Kidney epithelial cell (primary cell): ENCODE results near the gene PDK4. TPM values are rescaled to one million over a fixed set of nuclear protein-coding genes. Genes with fewer than 3 reads are reported as not detected.
"Not testable (repeated sequence)": the region's sequence is repeated elsewhere in the genome, so short reads cannot be mapped to it uniquely, and the experiment has no call there.

ENCODE experiments used
- DNase-seq: peaks from one replicate; pipeline ENCODE4 v3.0.0-alpha.2; 2010; ENCODE audit warnings: low read depth
- H3K27me3 ChIP-seq: 2 replicates; pipeline ENCODE4 v1.6.0; 2011; ENCODE audit warnings: low read length; ENCODE audit not compliant: control insufficient read depth, insufficient read depth
- H3K36me3 ChIP-seq: 2 replicates; pipeline ENCODE4 v1.5.1; 2011; ENCODE audit warnings: low read length; ENCODE audit not compliant: control insufficient read depth, insufficient read depth
- H3K4me3 ChIP-seq: 2 replicates; pipeline ENCODE4 v1.5.1; 2011; ENCODE audit warnings: low read depth, mild to moderate bottlenecking, control low read depth, low read length
- CTCF ChIP-seq: IDR thresholded peaks from 2 replicates; pipeline ENCODE4 v1.5.1; 2011; ENCODE audit warnings: mild to moderate bottlenecking, moderate library complexity, low read length, control low read depth, inconsistent platforms; ENCODE audit not compliant: insufficient read depth, poor library complexity, severe bottlenecking
- total RNA-seq: library from RNA; depleted of rRNA; stranded (reverse); fragments of >200 nt; gene quantifications from 2 replicates; pipeline ENCODE4 v1.2.3, GENCODE V29; 2015

Gene PDK4
- total RNA-seq, 1 donor from 2014 or later, result 0.42 TPM

GRCh38 chr7:95553939-95554338 is 42.4 kb downstream of the PDK4 start:
- Histone ChIP-seq H3K27me3 (no peaks in the 10 kb centered on the region), H3K4me3 (no peak overlapping the region), H3K36me3 (no peaks in the 10 kb centered on the region)
- no peak for DNase-seq
- no peak for TF ChIP-seq CTCF

- not testable (repeated sequence) for H3K27me3 ChIP-seq, H3K36me3 ChIP-seq, DNase-seq, H3K4me3 ChIP-seq
Observed at GRCh38 chr7:95552010-95552926, 44.0 kb downstream of the PDK4 start.

GRCh38 chr7:95550546-95550945 is 45.8 kb downstream of the PDK4 start:
- no peak for DNase-seq
- no peak for TF ChIP-seq CTCF
- Histone ChIP-seq H3K27me3 (no peaks in the 10 kb centered on the region), H3K4me3 (no peak overlapping the region), H3K36me3 (no peaks in the 10 kb centered on the region)

GRCh38 chr7:95549818-95550529 is 46.3 kb downstream of the PDK4 start:
- Histone ChIP-seq H3K4me3 (no peak overlapping the region), H3K36me3 (no peaks in the 10 kb centered on the region), H3K27me3 (no peaks in the 10 kb centered on the region)
- TF ChIP-seq CTCF, result no peak
- peak; percentile 96 for DNase-seq

- no peak for DNase-seq
- Histone ChIP-seq H3K27me3 (no peaks in the 10 kb centered on the region), H3K36me3 (no peaks in the 10 kb centered on the region), H3K4me3 (no peak overlapping the region)
- TF ChIP-seq CTCF, result no peak
Observed at GRCh38 chr7:95547361-95548348, 48.7 kb downstream of the PDK4 start.
